ENCODE results near the gene HPF1.

DNA sequence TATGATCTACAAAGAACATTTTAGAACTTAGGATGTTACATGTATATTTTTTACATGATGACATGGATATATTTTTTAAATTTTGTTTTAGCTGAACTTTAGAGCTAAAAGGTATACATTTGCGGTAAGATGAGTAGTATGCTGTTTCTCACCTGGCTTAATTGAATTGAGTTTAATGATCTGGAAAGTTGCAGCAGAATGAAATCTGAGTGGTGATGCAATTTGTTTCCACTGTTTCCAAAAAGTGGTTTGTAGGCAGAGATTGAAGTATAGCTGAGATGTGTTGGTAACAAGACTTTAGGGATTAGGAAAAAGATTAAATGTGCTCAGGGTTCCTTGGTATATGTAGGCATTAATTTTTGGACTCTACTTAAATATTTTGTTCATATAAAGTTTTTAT, 68.1 kb downstream of the HPF1 start:
- TF ChIP-seq, protein P1, sequence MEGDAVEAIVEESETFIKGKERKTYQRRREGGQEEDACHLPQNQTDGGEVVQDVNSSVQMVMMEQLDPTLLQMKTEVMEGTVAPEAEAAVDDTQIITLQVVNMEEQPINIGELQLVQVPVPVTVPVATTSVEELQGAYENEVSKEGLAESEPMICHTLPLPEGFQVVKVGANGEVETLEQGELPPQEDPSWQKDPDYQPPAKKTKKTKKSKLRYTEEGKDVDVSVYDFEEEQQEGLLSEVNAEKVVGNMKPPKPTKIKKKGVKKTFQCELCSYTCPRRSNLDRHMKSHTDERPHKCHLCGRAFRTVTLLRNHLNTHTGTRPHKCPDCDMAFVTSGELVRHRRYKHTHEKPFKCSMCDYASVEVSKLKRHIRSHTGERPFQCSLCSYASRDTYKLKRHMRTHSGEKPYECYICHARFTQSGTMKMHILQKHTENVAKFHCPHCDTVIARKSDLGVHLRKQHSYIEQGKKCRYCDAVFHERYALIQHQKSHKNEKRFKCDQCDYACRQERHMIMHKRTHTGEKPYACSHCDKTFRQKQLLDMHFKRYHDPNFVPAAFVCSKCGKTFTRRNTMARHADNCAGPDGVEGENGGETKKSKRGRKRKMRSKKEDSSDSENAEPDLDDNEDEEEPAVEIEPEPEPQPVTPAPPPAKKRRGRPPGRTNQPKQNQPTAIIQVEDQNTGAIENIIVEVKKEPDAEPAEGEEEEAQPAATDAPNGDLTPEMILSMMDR (IDR thresholded peaks at IDR 0.05), result no peak
- TF ChIP-seq POLR2A (IDR thresholded peaks at IDR 0.05), result no peak
